HG02588 (cell line): ENCODE data around the gene TRMT44.

Experiments
- ATAC-seq: cut with Tn5 transposase; IDR thresholded peaks from one replicate; pipeline ENCODE4 v1.9.1; 2021; ENCODE audit warnings: mild to moderate bottlenecking, moderate library complexity; ENCODE audit not compliant: unreplicated experiment

Gene TRMT44, protein sequence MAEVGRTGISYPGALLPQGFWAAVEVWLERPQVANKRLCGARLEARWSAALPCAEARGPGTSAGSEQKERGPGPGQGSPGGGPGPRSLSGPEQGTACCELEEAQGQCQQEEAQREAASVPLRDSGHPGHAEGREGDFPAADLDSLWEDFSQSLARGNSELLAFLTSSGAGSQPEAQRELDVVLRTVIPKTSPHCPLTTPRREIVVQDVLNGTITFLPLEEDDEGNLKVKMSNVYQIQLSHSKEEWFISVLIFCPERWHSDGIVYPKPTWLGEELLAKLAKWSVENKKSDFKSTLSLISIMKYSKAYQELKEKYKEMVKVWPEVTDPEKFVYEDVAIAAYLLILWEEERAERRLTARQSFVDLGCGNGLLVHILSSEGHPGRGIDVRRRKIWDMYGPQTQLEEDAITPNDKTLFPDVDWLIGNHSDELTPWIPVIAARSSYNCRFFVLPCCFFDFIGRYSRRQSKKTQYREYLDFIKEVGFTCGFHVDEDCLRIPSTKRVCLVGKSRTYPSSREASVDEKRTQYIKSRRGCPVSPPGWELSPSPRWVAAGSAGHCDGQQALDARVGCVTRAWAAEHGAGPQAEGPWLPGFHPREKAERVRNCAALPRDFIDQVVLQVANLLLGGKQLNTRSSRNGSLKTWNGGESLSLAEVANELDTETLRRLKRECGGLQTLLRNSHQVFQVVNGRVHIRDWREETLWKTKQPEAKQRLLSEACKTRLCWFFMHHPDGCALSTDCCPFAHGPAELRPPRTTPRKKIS

DNA sequence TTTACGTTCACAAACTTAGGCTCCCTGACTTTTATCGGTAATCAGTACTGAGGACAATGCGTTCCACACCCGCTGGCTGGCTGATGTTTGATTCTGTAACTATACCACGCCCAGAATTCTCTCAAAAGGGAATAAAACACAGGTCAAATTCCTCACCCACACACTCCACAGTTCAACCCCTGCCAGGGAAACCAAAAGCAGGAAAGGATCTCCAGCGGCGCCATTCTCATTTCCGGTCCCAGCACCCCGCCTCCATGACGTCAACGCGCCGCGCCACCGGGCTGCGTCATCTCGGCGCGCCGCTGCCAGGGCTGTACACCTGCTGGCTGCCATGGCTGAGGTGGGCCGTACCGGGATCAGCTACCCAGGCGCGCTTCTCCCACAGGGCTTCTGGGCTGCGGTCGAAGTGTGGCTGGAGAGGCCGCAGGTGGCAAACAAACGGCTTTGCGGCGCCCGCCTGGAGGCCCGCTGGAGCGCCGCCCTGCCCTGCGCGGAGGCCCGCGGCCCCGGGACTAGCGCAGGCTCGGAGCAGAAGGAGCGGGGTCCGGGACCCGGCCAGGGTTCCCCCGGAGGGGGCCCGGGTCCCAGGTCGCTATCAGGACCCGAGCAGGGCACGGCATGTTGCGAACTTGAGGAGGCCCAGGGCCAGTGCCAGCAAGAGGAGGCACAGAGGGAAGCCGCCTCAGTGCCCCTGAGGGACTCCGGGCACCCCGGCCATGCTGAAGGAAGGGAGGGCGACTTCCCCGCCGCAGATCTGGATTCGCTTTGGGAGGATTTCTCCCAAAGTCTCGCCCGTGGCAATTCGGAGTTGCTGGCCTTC, at the start of gene TRMT44, which contains the start of gene ACOX3:
Gene TRMT44, plus strand, starts transcription at position 286 of the 820 bp plus-strand sequence. Its CDS starts 46 bp downstream, at position 332.
Gene ACOX3, minus strand, starts transcription at position 232 of the 820 bp plus-strand sequence. CDS start 24,202 bp downstream, outside the sequence.
- ATAC-seq, result peak; percentile 84

DNA sequence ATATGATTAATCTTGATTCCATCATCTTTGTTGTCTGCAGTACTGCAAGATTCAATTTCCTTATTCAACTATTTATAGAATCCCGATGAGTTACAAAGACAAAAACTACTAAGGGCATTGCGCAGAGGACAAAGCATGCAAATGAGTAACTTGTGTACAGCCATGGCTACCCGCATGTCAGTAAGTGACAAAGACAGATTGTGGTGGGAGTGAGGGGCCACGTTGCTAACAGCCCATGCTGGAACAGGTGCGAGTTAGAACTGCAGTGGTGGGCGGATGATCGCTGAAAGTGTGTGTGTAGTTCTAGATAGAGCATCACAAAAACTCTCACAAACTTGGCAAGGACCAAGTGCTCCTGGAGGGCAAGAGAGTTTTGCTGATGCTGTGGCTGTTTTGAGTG, 49.5 kb upstream of the TRMT44 start:
- no peak for ATAC-seq

DNA sequence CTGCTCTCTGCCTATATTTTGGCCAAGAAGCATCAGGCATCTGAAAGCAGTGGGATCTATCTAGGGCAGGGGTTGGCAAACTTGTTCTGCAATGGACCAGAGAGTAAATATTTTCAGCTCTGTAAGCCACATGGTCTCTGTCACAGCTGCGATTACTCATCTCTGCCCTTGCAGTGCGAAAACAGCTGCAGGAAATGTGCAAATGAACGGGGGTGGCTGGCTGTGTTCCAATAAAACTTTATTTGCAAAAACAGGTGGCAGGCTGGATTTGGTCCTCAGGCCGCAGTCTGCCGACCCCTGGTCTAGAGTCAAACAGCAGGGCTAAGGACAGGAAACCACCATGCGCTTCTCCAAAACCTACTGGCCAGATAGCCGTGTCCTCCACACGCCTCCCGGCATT, 48.6 kb upstream of the TRMT44 start:
- peak; percentile 87 for ATAC-seq

DNA sequence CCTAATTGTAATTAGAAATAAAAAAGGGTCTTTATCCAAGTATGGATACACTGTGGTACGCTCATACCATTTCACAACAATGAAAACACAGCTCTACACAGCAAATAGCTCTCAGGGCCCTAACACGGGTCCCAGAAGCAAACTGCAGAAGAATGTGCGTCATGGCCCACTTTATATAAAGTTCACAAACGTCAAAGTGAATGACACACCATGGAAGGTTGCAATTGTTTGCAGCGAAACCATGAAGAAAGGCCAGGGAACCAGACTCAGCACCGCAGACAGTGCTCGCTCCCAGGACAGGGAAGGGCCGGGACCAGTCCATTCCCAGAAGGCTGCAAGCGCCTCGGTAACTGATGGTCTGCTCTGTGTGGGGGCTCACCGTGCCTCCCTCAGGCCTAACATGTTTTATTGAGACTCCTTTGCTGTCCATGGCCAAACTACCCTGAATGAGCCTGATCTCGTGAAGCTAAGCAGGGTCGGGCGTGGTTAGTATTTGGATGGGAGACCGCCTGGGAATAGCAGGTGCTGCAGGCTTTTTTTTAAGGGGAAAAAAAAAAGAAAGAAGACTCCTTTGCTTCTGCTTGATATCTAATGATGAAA, 47.9 kb upstream of the TRMT44 start:
- ATAC-seq, result no peak

DNA sequence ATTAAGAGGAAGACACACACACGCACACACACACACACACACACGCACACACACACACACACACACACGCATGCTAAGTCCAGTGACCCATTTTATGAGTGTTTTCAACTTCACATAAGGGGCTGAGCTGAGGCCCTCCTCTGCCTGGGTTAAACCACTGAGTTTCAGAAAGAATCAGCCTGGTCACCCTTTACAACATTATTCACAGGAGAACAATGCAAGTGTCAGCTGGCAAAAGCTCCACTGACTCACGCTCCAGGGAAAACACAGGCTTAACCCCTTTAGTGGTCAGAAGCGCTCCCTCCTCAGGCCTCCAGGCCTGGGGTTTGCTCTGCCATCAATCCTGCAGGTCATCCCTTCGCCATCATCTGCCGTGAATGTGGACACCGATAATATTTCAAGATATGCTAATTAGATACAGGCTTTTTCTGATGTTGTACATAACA, 47.0 kb upstream of the TRMT44 start:
- no peak for ATAC-seq

DNA sequence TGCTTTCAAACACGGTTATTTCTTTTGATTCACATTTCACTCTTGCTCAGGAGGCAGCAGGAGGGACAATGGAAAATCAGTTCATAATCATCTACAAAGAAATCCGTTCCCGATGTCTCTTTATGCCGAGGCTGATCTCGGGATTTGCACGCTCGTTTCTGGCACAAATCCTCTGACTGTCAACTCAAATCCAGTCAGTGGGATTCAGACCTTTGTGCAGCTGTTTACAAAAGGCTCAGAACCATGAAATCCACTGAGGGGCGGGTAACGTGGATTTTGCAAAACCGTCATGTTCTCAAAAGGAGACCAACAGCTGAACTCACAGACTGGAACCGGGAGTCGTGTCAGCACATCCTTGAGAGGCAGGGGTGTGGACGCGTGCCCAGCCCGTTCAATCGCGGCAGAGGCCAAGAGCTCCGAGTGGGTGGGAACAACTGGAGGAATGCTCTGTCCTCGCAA, 46.5 kb upstream of the TRMT44 start:
- no peak for ATAC-seq

DNA sequence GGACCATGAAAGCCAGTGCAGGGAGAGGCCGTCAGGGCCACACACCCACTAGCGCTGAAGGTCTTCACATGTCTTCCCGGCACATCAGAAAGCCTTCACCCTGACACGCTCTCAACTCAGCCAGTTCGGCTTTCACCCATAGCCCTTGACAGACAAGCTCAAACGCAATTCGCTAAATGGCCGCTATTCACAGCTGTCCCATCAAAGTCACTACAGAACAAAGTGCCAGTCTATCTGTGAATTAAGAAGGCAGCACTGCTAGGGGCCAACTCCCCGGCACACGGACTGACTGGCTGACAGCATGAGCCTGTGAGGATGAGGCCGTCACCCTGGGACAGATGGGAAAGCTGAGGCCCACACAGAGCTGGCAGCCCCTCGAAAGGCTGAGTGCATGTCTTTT, 45.8 kb upstream of the TRMT44 start:
- ATAC-seq, result no peak

DNA sequence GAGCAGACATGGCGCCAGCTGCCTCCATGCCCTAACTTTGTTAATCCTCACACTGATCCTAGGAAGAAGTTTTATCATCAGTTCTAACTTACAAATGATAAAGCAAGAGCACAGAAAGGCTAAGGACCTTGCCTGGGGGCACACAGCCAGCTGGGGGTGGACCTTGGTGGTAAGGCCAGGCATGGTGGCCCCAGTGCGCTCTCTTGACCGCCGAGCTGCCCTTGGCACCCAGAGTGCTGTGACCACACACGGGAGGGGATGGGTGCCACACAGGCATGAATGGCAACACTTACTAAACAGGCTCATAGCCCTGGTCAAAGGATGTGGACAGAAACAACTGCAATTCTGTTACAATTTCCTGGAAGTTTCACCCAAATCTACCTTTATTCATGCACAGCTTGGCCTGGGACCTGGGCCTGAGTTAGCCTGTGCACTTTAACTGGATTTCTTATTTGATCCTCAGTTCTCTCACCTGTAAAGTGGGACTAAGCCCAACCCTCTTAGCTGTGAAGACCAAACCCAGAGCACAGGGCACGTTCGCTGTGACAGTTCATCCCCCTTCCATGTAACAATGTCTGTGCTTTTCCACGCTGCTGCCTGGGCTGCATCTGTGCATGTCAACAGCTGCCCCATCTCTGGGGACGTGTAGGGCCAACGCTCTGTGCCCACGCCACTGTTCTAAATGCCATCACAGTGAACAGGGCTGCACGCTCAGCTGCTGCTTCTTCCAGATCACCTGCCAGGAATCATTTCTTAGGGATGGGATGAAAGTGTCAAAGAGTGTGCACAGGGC, 44.9 kb upstream of the TRMT44 start:
- no peak for ATAC-seq

DNA sequence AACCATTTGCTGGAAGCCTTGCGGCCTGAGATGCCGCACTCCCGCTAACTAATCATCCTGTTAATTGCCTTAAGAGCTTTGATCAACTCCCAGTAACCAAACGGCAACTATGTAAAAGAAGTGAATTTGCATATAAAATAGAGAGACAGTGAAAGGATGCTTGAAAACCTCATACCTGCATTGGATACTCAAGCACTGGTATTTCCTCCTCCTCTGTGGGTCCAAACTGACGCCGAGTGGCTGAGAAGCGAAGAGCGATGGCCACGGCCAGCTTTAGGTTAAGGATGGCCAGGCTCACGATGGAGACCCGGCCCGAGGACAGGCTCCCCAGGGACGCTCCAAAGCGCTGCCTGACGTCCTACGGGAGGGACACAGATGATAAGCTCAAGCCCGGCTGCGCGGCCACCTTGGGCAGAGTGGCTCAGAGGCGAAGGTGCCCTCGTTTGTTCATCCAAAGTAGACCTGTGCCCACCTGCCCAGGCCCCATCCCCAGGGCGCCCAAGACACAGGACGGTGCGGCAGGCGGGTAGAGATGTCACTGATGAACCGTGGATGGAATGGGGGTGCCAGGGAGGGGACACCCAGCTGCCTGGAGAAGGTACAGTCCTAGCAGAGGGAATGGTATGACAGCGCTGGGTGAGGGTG, 43.7 kb upstream of the TRMT44 start:
- no peak for ATAC-seq

DNA sequence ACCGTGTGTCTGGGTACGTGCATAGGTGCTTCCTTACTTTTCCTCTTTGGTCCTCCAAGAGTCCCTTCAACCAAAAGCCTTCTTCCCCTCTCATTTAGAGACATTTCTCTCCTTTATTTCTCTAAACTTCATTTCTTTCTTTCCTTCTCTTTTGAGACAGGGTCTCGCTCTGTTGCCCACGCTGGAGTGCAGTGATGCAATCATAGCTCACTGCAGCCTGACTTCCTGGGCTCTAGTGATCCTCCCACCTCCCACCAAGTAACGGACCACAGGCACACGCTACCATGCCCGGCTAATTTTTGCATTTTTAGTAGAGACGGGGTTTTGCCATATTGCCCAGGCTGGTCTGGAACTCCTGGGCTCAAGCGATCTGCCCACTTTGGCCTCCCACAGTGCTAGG, 42.2 kb upstream of the TRMT44 start:
- ATAC-seq, result no peak

DNA sequence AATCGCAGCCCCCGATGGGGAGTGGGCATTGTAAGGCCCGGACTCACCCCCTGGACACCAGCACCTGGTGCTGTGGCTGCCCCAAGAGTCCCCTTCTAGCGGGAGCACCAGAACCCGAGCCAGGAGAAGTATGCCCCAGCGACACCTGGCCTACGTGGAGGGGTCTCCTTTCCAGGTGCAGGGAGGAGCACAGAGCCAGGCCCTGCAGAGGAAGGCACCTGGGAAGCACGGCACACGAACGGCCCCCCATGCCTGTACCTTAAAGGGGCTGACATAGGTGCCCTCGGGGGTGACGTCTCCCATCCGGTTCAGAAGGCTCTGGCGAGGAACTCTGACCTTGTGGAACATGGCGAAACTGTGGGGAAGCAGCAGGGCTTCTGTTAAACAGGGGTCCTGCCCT, 41.3 kb upstream of the TRMT44 start:
- ATAC-seq, result no peak

DNA sequence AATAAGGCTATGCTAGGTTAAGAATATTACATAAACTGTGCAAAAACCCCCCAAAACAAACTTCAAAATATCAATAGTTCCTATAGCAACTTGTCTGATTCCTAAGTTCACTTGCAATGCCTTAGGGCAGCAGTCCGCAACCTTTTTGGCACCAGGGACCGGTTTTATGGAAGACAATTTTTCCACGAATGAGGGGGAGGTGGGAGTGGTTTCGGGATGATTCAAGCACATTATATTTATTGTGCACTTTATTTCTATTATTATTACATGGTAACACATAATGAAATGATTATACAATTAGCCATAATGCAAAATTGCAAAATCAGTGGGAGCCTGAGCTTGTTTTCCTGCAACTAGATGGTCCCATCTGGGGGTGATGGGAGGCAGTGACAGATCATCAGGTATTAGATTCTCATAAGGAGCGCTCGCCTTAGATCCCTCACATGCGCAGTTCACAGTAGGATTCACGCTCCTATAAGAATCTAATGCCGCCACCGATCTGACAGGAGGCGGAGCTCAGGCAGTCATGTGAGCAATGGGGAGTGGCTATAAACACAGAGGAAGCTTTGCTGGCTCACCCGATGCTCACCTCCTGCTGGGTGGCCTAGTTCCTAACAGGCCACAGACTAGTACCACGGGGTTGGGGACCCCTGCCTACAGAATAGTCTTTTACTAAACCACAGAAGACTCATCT, 39.8 kb upstream of the TRMT44 start:
- no peak for ATAC-seq

DNA sequence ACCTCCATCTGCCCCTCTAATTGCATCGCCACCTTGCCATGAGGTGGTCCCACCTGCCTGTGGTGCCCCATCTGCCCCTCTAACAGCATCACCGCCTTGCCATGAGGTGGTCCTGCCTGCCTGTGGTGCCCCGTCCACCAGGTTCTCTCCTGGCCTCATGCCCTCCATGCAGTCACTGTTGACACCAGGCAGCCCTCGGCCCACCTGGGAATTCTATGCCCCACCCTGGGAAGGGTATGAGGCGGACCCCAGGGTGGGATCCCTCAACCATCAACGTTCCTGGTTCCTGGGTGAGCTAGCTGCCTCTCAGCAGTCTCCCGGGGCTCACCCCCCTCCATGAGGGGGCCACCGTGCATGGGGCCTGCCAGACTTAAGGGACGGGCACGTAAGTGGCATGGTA, 38.9 kb upstream of the TRMT44 start:
- ATAC-seq, result no peak

DNA sequence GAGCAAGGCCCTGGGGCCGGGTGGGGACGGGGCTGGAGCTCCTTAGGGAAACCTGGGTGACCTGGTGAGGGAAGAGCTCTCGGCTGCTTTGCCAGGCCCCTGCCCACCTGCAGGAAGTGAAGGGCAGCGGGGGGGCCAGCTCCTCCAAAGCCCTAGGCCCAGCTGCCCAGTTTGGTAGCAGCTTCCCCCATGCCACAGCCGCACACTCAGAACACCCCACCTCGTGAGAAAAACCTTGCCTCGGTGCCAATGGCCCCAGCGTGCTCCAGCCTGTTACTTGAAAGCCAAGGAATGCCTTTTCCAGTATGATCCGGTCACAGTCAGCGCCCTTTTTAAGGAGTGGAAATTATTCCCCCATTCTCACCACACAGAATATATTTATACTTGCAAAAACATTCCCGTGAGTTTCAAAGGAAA, 38.4 kb upstream of the TRMT44 start:
- ATAC-seq, result no peak

DNA sequence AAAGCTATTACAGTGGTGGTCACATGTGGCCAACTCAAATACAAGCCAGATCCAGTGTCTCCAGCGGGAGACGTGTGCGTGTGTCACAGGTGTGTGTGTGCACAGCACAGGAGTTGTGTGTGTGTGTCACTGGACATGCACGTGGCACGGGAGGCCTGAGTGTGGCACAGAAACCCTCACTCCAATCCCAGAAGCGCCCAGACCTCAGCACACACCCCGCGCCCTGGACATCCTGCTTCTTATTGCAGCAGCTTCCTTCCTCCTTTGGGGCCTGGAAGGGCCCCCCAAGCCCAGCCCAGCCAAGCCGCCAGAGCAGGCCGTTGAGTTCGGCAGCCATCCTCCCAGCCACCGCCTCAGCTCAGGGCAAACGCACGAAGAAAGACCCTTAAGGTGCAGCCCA, 37.9 kb upstream of the TRMT44 start:
- ATAC-seq, result no peak

DNA sequence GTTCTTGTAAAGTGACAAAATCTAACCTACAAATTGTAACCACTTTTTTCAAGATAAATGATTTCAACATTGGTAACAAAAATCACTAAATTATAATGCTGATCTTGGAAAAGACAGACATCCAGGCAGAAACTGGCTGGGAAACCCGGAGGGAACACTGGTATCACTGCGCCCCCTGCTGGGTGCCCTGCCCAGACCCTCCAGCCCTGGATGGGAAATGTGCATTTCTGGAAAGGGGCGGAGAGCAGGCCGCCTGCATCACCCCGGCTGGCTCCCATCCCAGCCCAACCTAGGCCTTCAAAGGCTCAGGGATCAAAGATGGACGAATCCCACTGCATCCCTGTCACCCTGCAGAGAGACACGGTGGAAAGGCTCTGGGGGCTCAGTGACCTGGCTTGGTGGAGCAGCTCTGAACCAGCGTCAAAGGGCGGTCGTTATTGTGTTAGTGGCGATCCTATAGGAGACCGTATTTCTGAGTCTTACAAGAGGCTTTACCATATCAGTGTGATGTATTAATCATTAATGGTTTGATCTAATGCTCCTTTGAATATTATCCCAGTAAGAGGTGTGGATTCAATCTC, 37.3 kb upstream of the TRMT44 start:
- no peak for ATAC-seq

DNA sequence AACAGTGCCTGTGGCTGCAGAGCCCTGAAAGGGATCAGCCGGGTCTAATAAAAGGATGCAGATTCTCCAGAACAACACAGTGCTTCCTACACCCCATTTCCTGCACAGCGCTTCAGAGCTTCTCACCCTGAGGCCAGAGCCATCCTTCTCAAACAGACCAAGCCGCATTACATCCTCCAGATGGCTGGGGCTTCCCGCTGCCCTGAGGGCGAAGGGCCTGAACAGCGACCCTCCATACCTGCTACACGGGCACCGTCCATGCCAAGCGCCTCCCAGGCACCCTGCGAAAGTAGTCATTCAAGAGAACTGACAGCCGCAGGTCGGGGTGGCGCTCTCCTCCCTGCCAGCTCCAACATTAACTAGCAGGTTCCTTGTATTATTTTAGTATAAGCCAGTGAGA, 36.6 kb upstream of the TRMT44 start:
- ATAC-seq, result no peak

DNA sequence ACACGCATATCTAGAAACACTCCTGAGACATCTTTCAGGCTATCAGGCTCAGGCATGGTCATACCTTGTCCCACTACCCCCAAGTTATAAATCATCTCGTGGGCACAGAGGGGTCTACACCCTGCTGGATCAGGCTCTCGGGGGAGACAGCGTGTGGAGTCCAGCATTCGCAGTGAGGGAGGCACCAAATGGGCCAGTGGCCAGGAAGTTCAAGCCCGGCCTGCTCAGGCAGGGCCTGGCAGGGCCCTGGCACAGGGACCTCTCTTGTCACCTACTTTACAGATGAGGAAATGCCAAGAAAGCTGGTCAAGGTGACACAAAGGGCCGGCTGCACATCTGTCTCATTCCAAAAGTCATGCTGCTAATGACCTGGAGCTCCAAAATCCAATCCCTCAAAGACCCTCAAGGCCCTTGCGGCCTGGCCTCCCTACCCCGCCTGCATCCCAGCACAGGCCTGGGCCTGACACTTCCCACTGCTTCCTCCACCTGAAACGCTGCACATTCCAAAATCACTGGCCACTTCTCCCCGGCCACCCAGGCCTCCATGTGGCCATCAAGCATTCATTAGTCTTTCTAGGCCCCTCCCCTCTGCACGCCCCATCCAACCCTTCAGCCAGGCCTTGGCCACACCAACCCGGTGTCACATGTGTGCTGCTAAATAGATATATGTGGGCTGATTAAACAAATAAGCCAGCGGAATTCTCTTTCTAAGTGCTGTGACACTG, 35.6 kb upstream of the TRMT44 start:
- no peak for ATAC-seq
